Hematopoietic multipotent progenitor cell treated with erythropoietin and hydrocortisone succinate and interleukin-3 and kit ligand, for 15 days (in vitro differentiated cells): ENCODE measurements around the gene MDM4.
"Not testable (repeated sequence)": the region's sequence is repeated elsewhere in the genome, so short reads cannot be mapped to it uniquely, and the experiment has no call there.

Experiments
- DNase-seq: peaks from one replicate; pipeline ENCODE4 v3.0.0-alpha.2; 2015; ENCODE audit warnings: low spot score

The MDM4 gene

DNA sequence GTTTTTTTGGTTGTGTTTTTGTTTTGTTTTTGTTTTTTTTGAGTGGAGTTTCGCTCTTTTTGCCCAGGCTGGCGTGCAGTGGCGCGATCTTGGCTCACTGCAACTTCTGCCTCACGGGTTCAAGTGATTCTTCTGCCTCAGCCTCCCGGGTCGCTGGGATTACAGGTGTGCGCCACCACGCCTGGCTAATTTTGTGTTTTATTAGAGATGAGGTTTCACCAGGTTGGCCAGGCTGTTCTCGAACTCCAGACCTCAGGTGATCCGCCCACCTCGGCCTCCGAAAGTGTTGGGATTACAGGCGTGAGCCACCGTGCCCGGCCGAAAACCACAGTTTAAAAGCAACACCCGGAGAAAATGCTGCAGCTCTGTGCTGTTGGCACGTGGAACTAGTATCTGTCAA, 1.2 kb downstream of the MDM4 start:
- DNase-seq = not testable (repeated sequence)

DNA sequence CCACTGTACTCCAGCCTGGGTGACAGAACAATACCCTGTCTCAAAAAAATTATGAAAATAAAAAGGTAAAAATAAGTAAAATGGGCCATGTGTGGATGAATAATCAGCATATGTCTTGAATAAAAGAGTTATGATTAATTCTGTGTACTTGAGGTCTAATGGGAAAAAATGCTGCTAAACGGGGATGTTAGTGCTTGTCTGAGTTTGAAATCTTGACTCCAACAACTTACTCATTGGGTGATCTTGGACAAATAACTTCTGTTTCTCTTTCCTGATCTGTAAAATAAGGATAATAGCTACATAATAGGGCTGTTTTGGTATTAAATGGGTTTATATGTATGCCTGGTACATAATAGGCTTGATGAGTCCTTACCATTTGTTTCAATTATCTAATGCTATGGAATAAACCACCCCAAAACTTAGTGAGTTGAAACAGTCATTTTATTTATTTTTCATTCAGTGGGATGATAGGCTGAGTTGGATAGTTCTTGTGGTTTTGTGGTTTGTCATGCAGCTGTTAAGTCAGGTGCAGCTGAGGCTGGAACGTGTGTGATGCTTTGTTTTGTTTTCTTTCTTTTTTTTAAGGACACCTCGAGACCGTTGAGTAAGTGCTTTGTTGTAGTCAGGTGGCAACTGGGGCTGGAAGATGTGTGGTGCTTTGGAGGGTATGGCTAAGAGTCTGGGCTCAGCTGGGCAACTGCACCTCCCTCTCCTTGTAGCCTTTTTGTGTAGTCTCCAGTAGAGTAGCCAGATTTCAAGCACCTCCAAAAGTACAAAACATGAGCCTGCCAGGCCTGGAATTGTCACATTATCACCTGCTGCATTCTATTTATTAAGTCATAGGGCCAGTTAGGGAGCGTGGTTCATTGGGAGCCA, 4.9 kb downstream of the MDM4 start:
- DNase-seq = no peak

DNA sequence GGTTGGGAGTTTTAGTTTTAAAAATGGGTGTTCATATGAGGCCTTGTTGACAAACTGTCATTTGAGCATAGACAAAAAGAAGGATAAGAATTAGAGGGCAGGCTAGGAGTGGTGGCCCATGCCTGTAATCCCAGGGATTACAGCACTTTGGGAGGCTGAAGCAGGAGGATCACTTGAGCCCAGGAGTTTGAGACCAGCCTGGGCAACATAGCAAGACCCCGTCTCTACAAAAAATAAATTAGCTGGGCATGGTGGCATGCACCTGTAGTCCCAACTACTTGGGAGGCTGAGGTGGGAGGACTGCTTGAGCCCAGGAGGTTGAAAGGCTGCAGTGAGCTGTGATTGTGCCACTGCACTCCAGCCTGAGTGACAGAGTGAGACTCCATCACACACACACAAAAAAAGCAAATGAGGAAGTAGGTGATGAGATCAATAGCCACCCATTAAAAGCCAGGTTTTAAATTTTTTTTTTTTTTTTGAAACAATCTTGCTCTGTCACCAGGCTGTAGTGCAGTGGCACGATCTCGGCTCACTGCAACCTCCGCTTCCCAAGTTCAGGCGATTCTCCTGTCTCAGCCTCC, 5.8 kb downstream of the MDM4 start:
- not testable (repeated sequence) for DNase-seq

DNA sequence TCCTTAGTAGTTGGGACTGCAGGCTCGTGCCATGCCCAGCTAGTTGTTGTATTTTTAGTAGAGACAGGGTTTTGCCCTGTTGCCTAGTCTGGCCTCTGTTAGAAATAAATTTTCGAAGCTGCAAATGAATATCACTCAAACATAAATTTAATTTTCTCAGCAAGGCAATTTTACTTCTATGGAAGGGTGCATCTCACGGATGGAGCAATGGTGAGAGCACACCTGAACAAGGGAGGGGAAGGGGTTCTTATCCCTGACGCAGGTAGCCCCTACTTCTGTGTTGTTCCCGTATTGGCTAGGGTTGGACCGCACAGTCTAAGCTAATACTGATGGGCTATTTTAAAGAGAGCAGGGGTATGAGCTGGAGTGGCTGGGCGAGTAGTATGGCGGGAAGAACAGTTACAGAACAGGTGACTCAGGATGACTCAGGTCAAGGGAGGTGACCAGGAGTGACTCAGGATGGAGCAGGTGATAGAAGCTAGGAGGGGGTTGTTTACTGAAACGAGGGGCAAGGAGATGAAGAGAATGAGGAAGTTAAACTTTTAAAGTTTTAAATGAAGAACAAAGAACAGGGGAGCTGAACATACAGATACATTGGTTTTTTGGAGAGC, 7.5 kb downstream of the MDM4 start:
- DNase-seq = no peak

DNA sequence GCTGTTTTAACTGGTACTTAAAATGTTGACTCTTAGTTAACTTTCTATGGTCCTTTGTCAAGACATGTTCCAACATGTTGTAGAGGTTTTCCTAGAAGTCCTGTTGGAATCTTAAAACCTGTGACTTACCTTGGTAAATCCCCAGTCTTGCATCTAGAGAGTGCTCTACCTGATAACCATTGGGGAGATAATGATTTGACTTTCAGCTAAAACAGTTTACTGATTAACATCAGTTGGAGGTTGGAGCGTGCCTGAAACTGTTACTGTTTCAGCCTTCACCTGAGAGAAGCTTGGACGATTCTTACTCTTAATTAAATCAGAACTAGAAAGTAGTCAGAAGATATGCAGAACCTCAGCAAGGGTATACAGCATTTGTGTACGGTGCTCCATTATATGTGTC, 8.8 kb downstream of the MDM4 start:
- DNase-seq = no peak

DNA sequence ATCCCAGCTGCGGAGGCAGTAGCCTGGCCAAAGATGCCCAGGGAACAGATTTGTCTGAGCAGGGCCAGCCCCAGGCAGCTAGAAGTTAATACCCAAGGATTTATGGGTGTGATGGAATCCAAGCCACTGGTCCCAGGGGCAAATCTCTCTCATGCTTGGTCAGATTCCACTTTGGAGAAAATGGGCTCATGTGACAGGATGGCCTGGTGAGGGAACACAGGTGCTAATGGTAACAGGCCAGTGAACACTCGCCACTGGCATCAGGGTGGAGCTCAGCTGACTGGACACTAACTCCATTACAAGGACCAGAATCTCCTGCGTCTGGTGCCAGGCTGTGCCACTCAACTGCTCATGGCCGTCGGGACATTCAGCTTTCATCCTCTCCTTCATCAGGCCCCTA, 12.0 kb downstream of the MDM4 start:
- no peak for DNase-seq

DNA sequence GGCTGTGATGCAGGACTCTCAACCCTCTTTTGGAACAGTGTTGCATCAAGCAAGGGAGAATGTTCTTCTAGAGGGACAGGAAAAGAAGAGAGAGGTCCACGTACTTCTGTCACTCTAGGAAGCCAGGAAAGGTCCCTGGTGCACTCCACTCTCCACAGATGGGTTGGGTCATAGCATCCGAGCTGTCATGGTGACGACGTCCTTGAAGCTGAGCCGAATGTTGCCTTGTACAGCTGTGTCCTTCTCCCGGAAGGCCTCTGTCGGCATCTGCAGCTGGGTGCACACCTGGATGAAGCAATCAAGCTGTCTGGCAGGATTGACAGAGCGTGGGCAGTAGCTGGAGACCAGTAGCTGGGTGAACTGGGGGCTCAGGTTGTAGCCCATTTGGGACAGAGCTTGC, 12.5 kb downstream of the MDM4 start:
- DNase-seq = no peak

DNA sequence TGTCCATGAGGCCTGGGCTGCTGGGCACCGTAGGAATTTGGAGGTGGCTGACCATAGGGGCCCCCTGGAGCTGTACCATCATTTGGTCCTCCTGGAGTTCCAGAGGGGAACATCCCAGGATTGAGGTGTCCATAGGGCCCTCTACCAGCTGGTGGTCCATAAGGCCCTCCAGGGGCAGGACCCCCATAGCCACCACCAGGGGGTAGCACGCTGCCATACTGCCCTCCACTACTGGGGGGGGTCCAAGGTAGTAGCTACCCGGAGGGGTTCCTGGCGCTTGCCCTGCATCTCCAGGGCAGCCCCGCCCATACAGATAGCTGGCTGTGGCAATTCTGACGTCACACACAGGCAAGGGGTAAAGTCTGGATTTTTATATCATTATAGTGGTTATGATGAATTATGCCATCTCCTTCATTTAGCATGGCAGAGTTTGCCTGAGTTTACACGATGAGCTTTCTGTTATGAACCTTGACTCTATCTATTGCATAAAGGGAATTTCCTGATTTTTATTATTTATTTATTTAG, 13.2 kb downstream of the MDM4 start:
- no peak for DNase-seq

DNA sequence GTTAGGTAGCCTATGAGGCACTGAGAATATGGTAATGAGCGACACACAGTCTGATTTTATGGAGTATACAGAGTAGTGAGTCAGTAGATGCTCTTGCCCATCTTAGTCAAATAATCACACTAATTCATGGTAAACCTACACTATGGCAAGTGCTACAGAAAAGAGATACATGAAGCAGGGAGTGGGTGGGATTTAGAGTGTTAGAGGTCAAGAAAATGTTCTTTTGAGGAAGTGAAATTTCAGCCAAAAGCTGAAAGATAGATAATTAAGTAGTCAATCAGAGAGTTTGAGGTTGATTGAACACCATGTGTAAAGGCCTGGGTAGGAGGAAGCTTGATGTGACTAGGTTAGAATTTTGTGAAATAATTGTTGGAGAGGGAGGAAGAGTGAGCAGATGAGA, 14.7 kb downstream of the MDM4 start:
- DNase-seq = no peak

DNA sequence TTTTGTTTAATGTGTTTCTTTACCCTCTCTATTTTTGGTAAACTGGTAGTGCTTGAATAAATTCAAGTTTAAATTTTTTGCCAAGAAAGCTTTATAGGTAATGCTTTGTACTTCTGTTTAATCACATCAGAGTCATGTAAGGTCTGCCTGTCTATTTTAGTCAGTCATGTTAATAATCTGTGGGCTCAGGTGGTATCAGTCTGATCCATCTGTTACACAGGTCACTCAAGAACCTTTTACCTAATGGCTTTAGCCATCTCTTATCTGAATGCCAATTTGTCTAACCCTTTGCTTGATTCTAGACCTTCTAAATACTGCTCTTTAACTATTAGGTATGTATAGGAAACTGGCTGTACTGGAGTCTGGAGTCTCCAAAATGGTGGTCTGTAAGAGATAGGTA, 16.6 kb downstream of the MDM4 start:
- no peak for DNase-seq

DNA sequence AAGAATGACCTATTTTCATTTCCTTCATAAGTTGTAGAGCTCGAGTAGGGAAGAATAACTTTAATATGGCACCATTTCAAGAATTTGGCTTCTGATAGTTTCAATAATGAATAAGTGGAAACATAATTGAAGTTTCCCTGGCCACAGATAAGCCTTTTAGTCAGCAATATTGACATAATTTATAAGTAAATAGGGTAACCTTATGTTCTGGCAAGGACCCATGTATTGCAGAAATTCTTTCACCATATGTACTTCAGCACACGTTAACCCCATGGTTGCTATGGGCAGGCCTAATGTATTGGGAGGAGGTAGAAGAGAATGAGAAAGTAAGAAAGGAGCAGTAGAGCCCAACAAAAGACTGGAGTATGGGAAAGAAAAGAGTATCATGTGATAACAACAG, 25.4 kb downstream of the MDM4 start:
- DNase-seq = no peak

DNA sequence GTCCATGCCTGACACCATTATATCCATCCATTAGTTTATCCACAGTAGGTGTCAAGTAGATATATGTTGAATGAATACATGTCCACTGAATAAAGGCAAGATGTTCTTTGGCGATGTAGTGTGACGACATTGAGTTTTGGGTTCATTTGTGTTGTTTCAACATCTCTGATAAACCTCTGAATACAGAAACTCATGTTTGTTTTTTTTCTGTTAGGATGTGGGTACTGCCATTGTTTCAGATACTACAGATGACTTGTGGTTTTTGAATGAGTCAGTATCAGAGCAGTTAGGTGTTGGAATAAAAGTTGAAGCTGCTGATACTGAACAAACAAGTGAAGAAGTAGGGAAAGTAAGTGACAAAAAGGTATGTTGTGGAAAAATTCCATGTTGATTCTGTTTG, 28.1 kb downstream of the MDM4 start:
- DNase-seq = no peak

DNA sequence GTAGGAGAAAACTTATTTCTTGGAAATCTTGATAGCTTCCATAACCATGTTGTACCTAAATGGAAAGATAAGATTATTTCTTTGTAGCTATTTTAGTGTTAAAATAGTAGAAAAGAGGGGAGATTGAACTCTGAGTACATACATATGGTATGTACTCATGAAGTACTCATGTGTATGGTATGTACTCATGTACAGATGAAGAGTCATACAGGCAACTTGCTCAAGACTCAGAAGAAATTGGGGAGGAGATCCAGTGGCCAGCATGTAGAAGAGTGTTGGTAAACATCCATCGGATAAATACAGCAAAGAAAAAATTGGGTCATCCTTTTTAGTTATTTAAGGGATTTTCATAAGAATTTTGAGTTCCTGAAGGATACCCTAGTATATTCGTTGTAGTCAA, 29.0 kb downstream of the MDM4 start:
- DNase-seq = no peak

DNA sequence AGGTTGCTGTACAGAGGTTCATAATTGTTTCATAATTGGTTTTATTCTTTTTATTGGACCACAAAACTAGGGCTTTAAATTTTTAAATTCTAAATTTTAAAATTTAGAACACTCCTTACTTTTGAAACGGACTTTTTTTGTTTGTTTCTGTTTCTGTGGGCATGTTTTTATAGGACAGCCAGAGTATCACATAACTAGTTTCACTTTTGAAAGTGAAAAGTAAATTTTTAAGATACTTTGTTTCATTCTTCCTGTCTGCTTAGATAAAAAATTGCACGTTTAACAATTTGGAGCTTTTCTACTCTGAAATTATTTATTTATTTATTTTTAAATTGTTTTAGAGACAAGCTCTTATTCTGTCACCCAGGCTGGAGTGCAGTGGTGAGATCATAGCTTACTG, 29.7 kb downstream of the MDM4 start:
- DNase-seq = no peak

DNA sequence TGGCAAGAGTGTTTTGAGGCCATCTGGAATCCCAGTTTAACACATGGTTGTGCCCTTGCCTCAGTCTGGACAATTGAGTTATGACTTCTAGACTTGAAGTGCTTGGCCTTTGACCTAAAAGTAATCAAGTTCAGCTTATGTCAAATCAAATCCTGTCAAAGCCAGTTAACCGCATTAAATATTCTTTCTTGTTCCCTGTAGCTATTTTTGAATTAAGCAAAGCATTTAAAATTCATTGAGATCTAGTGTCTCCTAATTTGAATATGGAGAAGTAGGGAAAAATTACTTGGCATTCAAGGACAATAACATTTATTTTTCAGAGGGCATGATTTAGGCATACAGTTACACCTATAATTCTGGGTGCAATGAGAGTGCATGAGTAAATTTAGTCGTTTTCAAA, 32.1 kb downstream of the MDM4 start:
- DNase-seq = no peak

DNA sequence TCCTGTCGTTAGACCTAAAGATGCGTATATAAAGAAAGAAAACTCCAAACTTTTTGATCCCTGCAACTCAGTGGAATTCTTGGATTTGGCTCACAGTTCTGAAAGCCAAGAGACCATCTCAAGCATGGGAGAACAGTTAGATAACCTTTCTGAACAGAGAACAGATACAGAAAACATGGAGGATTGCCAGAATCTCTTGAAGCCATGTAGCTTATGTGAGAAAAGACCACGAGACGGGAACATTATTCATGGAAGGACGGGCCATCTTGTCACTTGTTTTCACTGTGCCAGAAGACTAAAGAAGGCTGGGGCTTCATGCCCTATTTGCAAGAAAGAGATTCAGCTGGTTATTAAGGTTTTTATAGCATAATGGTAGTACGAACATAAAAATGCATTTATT, 33.1 kb downstream of the MDM4 start:
- no peak for DNase-seq

DNA sequence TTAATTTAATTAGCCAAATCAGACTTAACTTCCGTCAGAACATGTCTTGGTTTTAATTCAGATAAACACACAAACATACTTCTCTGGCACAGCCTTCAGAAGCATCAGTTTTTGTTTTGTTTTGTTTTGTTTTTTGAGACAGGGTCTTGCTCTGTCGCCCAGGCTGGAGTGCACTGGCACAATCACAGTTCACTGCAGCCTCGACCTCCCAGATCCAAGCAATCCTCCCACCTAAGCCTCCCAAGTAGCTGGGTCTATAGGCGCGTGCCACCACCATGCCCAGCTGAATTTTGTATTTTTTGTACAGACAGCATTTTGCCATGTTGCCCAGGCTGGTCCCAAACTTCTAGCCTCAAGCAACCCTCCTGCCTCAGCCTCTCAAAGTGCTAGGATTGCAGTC, 34.7 kb downstream of the MDM4 start:
- no peak for DNase-seq

DNA sequence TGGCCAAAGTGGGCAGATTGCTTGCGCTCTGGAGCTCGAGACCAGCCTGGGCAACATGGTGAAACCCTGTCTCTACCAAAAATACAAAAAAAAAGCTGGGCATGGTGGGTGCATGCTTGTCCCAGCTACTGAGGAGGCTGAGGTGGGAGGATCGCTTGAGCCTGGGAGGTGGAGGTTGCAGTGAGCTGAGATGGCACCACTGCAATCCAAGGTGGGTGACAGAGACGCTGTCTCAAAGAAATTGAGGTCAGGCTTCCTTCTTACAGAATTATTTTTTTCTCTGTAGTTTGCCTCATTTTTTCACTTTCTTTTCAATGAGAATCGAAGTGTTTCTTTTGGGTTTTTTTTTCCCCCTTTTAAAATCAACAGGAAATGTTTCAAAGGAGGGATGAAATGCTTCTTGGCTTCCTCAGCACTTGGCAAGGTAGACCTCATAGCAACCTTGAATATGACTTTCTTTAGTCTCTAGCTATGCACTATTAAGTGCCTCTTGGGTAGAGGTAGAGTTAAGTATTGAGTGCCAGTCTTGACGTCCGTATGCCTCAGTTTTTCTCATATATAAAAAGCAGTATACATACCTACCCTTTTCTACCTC, 40.3 kb downstream of the MDM4 start:
- DNase-seq = no peak

DNA sequence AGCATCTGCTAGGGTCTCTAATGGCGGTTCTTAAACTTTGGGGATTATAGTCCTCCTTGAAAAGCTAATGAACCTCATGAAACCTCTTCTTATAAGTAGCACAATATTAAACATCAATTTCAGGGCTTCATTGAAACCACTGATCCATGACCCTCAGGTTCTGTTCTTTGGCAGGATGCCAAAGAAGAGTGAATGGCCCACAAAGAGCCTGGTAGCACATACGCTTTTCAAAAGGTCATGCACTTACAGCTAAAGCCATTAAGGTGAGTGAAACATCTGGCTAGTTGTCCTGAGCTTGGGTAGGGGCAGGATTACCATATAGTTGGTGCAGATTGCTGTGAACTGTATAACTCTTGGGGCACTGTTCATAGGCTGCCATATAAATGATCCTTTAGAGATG, 42.3 kb downstream of the MDM4 start:
- no peak for DNase-seq

DNA sequence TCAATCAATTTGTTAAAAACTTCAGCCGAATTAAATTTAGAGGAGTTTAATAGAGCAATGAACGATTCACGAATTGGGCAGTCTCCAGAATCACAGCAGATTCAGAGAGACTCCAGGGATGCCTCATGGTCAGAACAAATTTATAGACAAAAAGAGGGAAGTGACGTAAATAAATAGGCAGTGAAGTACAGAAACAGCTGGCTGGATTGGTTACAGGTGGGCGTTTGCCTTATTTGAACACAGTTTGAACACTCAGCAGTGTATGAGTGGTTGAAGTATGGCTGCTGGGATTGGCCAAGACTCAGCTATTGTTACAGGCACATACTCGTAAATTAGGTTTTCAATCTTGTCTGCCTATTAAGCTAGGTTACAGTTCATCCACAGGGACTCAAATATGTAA, 43.8 kb downstream of the MDM4 start:
- not testable (repeated sequence) for DNase-seq

DNA sequence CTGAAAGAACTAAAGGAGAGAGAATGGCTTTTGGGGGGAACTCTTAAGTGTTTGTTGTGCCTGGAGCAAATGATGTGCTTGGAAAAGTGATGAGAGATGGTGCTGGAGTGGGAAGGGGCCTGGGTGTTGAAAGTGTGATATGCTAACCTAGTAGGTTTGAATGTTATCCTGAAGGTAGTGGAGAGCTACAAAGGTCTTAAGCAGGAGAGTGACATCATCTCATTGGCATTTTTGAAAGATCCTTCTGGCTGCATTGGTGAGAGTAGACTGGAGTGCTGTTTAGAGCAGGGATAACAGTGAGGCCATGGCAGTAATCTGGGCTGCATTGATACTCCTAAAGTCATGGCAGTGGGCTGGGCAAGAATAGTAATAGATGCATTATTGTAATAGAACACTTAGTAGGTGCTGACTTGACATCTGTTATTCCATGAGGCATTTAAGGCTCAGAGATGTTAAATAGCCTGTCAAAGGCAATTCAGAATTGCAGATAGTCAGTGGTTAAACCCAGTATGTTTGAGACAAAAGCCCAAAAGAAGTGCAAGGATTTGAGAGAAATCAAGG, 44.5 kb downstream of the MDM4 start:
- no peak for DNase-seq
